Lung (tissue), 12 donors: ENCODE measurements around the gene PAPSS1. TPM values are rescaled to one million over a fixed set of nuclear protein-coding genes. Genes with fewer than 3 reads are reported as not detected.

Source experiments
- ATAC-seq: fragments of 200-7000 bp; cut with Tn5 transposase; one replicate; pipeline ENCODE4 v1.9.1; 2020; ENCODE audit warnings: moderate number of reproducible peaks; ENCODE audit not compliant: insufficient read depth, low FRiP score
- DNase-seq, 3 donors: peaks; one replicate each; pipeline ENCODE4 v3.0.0-alpha.2; 2013 to 2017
- H3K27ac ChIP-seq, 2 donors: one replicate each; pipeline ENCODE4 v1.5.1; 2013; ENCODE audit warnings: mild to moderate bottlenecking in 2 of 2, moderate library complexity in 2 of 2, control low read depth in 1 of 2, inconsistent platforms in 1 of 2, low read depth in 1 of 2, low read length in 1 of 2
- H3K27me3 ChIP-seq, 3 donors: one replicate each; pipeline ENCODE4 v1.5.1; 2013; ENCODE audit warnings: low read length in 2 of 3; ENCODE audit not compliant: control insufficient read depth in 3 of 3, insufficient read depth in 3 of 3
- H3K36me3 ChIP-seq, 4 donors: one replicate each; pipeline ENCODE4 v1.5.1; 2013; ENCODE audit warnings: low read length in 4 of 4, mild to moderate bottlenecking in 1 of 4, moderate library complexity in 1 of 4; ENCODE audit not compliant: control insufficient read depth in 4 of 4, insufficient read depth in 4 of 4
- H3K4me1 ChIP-seq, 5 donors: one replicate each; pipeline ENCODE4 v1.5.1; 2013; ENCODE audit warnings: low read length in 5 of 5, mild to moderate bottlenecking in 2 of 5, moderate library complexity in 1 of 5; ENCODE audit not compliant: control insufficient read depth in 5 of 5, insufficient read depth in 5 of 5
- H3K4me3 ChIP-seq: one replicate; pipeline ENCODE4 v1.5.1; 2013; ENCODE audit warnings: mild to moderate bottlenecking, control low read depth, moderate library complexity
- H3K9ac ChIP-seq, 2 donors: one replicate each; pipeline ENCODE4 v1.5.1; 2013; ENCODE audit warnings: low read length in 2 of 2, control low read depth in 1 of 2; ENCODE audit not compliant: insufficient read depth in 1 of 2
- H3K9me3 ChIP-seq, 4 donors: one replicate each; pipeline ENCODE4 v1.5.1; 2013; ENCODE audit warnings: low read length in 3 of 4, mild to moderate bottlenecking in 1 of 4, moderate library complexity in 1 of 4; ENCODE audit not compliant: control insufficient read depth in 4 of 4, insufficient read depth in 3 of 4
- WGBS, 2 donors: extraction: QIAGEN DNeasy Blood & Tissue Kit; methylation state at CpG; one replicate each; pipeline ENCODE4 v1.1.7; 2013; 5-methylcytosine and 5-hydroxymethylcytosine counted together
- polyA plus RNA-seq, 2 donors: library from polyadenylated mRNA; stranded (reverse); fragments of 200-250 nt; gene quantifications; one replicate each; pipeline ENCODE4 v1.2.1, GENCODE V29; 2013
- total RNA-seq, 2 donors: library from RNA; depleted of rRNA in 1 of 2; stranded (reverse); fragments of >200 nt in 1 of 2; gene quantifications; one replicate each; pipeline ENCODE4 v1.2.1, GENCODE V29; 2014 to 2021
- TF ChIP-seq, protein P1 (sequence below): IDR thresholded peaks from 2 replicates; pipeline ENCODE4 v1.5.1; 2012; ENCODE audit warnings: mild to moderate bottlenecking; ENCODE audit errors: control extremely low read depth, extremely low read depth
- donor health status: control.
- donor health status: control.
- donor health status: Bipolar disorder and iron deficiency.
- donor health status: healthy.
- donor health status: DM: yes; HTN: yes; CAD: no.

PAPSS1 gene
- total and polyA plus RNA-seq, 4 donors: 39.5 to 71.7 (median 55.3) TPM

GRCh38 chr4:107619066-107619465, 101.0 kb downstream of the PAPSS1 start:
- ATAC-seq (no peak), DNase-seq (peak in 1 of 3 donors; percentile 16)
- no peak overlapping the region for H3K27ac ChIP-seq
- no peak overlapping the region for H3K9ac ChIP-seq
- H3K36me3 ChIP-seq: peaks cover 0 to 3% (median under 1%) of the 10 kb centered on the region in 4 donors
- peaks cover 0 to 8% (median 0%) of the 10 kb centered on the region in 5 donors for H3K4me1 ChIP-seq
- H3K27me3 ChIP-seq: no peaks in the 10 kb centered on the region
- TF ChIP-seq, protein P1, sequence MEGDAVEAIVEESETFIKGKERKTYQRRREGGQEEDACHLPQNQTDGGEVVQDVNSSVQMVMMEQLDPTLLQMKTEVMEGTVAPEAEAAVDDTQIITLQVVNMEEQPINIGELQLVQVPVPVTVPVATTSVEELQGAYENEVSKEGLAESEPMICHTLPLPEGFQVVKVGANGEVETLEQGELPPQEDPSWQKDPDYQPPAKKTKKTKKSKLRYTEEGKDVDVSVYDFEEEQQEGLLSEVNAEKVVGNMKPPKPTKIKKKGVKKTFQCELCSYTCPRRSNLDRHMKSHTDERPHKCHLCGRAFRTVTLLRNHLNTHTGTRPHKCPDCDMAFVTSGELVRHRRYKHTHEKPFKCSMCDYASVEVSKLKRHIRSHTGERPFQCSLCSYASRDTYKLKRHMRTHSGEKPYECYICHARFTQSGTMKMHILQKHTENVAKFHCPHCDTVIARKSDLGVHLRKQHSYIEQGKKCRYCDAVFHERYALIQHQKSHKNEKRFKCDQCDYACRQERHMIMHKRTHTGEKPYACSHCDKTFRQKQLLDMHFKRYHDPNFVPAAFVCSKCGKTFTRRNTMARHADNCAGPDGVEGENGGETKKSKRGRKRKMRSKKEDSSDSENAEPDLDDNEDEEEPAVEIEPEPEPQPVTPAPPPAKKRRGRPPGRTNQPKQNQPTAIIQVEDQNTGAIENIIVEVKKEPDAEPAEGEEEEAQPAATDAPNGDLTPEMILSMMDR: no peak
- H3K4me3 ChIP-seq: no peak overlapping the region
- 51 to 60% methylated on average over 2 of the region's 2 CpGs for WGBS, 2 donors
- H3K9me3 ChIP-seq: peaks cover 0 to 7% (median 3%) of the 10 kb centered on the region in 4 donors

DNA sequence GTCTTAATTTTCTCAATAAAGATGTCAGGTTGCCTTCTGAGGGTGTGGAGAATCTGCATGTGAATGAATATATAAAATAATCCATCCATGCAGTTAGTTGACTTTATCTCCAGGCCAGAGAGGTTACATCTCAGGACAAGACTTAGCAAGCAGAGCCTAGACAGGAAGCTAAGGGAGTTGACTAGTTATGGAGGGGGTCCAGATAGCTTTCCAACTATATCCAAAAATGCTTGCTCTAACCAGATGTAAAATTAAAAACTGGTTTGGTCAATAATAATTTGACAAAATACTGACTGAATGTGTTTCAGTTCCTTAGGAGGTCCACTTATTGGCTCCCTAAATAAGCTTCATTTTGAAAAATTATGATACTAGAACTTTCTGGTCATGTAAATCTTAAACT, 101.4 kb downstream of the PAPSS1 start:
- Histone ChIP-seq H3K27me3 (no peaks in the 10 kb centered on the region), H3K36me3 (peaks cover 0 to 2% (median 1%) of the 10 kb centered on the region in 4 donors), H3K4me1 (peaks cover 0 to 8% (median 0%) of the 10 kb centered on the region in 5 donors), H3K4me3 (no peak overlapping the region), H3K9me3 (peaks cover 0 to 7% (median 2%) of the 10 kb centered on the region in 4 donors), H3K27ac (no peak overlapping the region), H3K9ac (no peak overlapping the region)
- DNase-seq (no peak), ATAC-seq (no peak)
- TF ChIP-seq, protein P1: no peak

GRCh38 chr4:107616838-107617389, 103.1 kb downstream of the PAPSS1 start:
- no peak for ATAC-seq
- WGBS, 2 donors: 95 to 96% methylated on average over 3 of the region's 3 CpGs

More at GRCh38 chr4:107616838-107617389, 103.1 kb downstream of the PAPSS1 start:
- Histone ChIP-seq H3K4me1 (peaks cover 0 to 7% (median 0%) of the 10 kb centered on the region in 5 donors), H3K9me3 (no peaks in the 10 kb centered on the region), H3K4me3 (no peak overlapping the region), H3K36me3 (peaks cover 0 to 5% (median 2%) of the 10 kb centered on the region in 4 donors), H3K27ac (no peak overlapping the region), H3K9ac (no peak overlapping the region), H3K27me3 (no peaks in the 10 kb centered on the region)
- TF ChIP-seq, protein P1: no peak
- no peak for DNase-seq
